Esophagus (tissue), 2 donors: ENCODE data around the gene FRMD4A. TPM values are rescaled to one million over a fixed set of nuclear protein-coding genes. Genes with fewer than 3 reads are reported as not detected.

ENCODE experiments used
- H3K27ac ChIP-seq, 2 donors: one replicate each; pipeline ENCODE4 v1.5.1; 2013; ENCODE audit warnings: low read depth in 2 of 2, mild to moderate bottlenecking in 2 of 2, inconsistent platforms in 1 of 2, low read length in 1 of 2, moderate library complexity in 1 of 2
- H3K27me3 ChIP-seq, 2 donors: one replicate each; pipeline ENCODE4 v1.6.1; 2013; ENCODE audit warnings: low read length in 2 of 2, control low read depth in 1 of 2, mild to moderate bottlenecking in 1 of 2; ENCODE audit not compliant: insufficient read depth in 2 of 2, control insufficient read depth in 1 of 2
- H3K36me3 ChIP-seq, 2 donors: one replicate each; pipeline ENCODE4 v1.6.1; 2013; ENCODE audit warnings: low read length in 1 of 2; ENCODE audit not compliant: control insufficient read depth in 2 of 2, insufficient read depth in 2 of 2
- H3K4me1 ChIP-seq, 2 donors: one replicate each; pipeline ENCODE4 v1.6.1; 2013; ENCODE audit warnings: low read length in 1 of 2; ENCODE audit not compliant: control insufficient read depth in 2 of 2, insufficient read depth in 2 of 2
- H3K4me3 ChIP-seq, 2 donors: one replicate each; pipeline ENCODE4 v1.5.1; 2013; ENCODE audit warnings: low read length in 2 of 2, mild to moderate bottlenecking in 2 of 2, low read depth in 1 of 2, moderate library complexity in 1 of 2
- H3K9me3 ChIP-seq, 2 donors: one replicate each; pipeline ENCODE4 v1.6.1; 2013; ENCODE audit warnings: mild to moderate bottlenecking in 2 of 2, low read depth in 1 of 2, low read length in 1 of 2, moderate library complexity in 1 of 2; ENCODE audit not compliant: control insufficient read depth in 2 of 2, insufficient read depth in 1 of 2
- WGBS, 2 donors: extraction: QIAGEN DNeasy Blood & Tissue Kit; methylation state at CpG; one replicate each; pipeline ENCODE4 v1.1.7; 2013; 5-methylcytosine and 5-hydroxymethylcytosine counted together
- polyA plus RNA-seq, 2 donors: library from polyadenylated mRNA; stranded (reverse); fragments of 200-250 nt; gene quantifications; one replicate each; pipeline ENCODE4 v1.2.3, GENCODE V29; 2013
- donor health status: healthy with polysubstance abuse.
- donor health status: Bipolar disorder and iron deficiency.

Gene FRMD4A
- polyA plus RNA-seq, 2 donors = 9.3 to 12.6 TPM

- WGBS, 2 donors = 87 to 90% methylated on average over 4 of the region's 4 CpGs
- Histone ChIP-seq H3K27ac (no peak overlapping the region), H3K36me3 (peaks cover 7 to 29% of the 10 kb centered on the region in 2 donors), H3K27me3 (no peaks in the 10 kb centered on the region), H3K4me1 (no peaks in the 10 kb centered on the region), H3K4me3 (no peak overlapping the region), H3K9me3 (no peaks in the 10 kb centered on the region)
Observed at GRCh38 chr10:13668126-13668525, 662.6 kb downstream of the FRMD4A start.

GRCh38 chr10:13665516-13666262 lies 665.0 kb downstream of the FRMD4A start:
- H3K27me3 ChIP-seq = no peaks in the 10 kb centered on the region
- H3K4me3 ChIP-seq = no peak overlapping the region
- no peak overlapping the region for H3K27ac ChIP-seq
- WGBS, 2 donors = 96% methylated on average over 20 of the region's 20 CpGs
- H3K9me3 ChIP-seq = no peaks in the 10 kb centered on the region
- peaks cover 7 to 27% of the 10 kb centered on the region in 2 donors for H3K36me3 ChIP-seq
- H3K4me1 ChIP-seq = peaks cover 0 to 2% of the 10 kb centered on the region in 2 donors

- Histone ChIP-seq H3K4me1 (peaks cover 0 to 2% of the 10 kb centered on the region in 2 donors), H3K27me3 (no peaks in the 10 kb centered on the region), H3K9me3 (no peaks in the 10 kb centered on the region), H3K27ac (peak overlapping the region in 1 of 2 donors; percentile 80), H3K4me3 (no peak overlapping the region), H3K36me3 (peaks cover 3 to 20% of the 10 kb centered on the region in 2 donors)
- WGBS, 2 donors = 49 to 55% methylated on average over 8 of the region's 8 CpGs
Observed at GRCh38 chr10:13661256-13661655, 669.5 kb downstream of the FRMD4A start.

- Histone ChIP-seq H3K9me3 (no peaks in the 10 kb centered on the region), H3K27ac (peak overlapping the region; percentile 32 to 88), H3K4me3 (no peak overlapping the region), H3K36me3 (peaks cover 3 to 14% of the 10 kb centered on the region in 2 donors), H3K4me1 (peaks cover 0 to 2% of the 10 kb centered on the region in 2 donors), H3K27me3 (no peaks in the 10 kb centered on the region)
- WGBS, 2 donors = 34 to 43% methylated on average over 7 of the region's 7 CpGs
Observed at GRCh38 chr10:13660551-13660920, 670.2 kb downstream of the FRMD4A start.

GRCh38 chr10:13659887-13660550 lies 670.7 kb downstream of the FRMD4A start:
- H3K27ac ChIP-seq = peak overlapping the region; percentile 32 to 88
- H3K4me3 ChIP-seq = no peak overlapping the region
- H3K36me3 ChIP-seq = peaks cover 3 to 14% of the 10 kb centered on the region in 2 donors
- H3K9me3 ChIP-seq = no peaks in the 10 kb centered on the region
- peaks cover 0 to 2% of the 10 kb centered on the region in 2 donors for H3K4me1 ChIP-seq
- WGBS, 2 donors = 19 to 22% methylated on average over 19 of the region's 19 CpGs
- no peaks in the 10 kb centered on the region for H3K27me3 ChIP-seq

GRCh38 chr10:13658871-13659685 lies 671.6 kb downstream of the FRMD4A start:
- 64 to 69% methylated on average over 21 of the region's 21 CpGs for WGBS, 2 donors
- H3K27ac ChIP-seq = peak overlapping the region; percentile 29 to 37

GRCh38 chr10:13658264-13658663 lies 672.5 kb downstream of the FRMD4A start:
- H3K4me3 ChIP-seq = no peak overlapping the region
- WGBS, 2 donors = 71 to 80% methylated on average over 10 of the region's 10 CpGs
- H3K4me1 ChIP-seq = peaks cover 0 to 4% of the 10 kb centered on the region in 2 donors
- H3K27me3 ChIP-seq = no peaks in the 10 kb centered on the region
- no peak overlapping the region for H3K27ac ChIP-seq
- no peaks in the 10 kb centered on the region for H3K9me3 ChIP-seq
- H3K36me3 ChIP-seq = peaks cover 3 to 28% of the 10 kb centered on the region in 2 donors

More at GRCh38 chr10:13658871-13659685, 671.6 kb downstream of the FRMD4A start:
- Histone ChIP-seq H3K36me3 (peaks cover 3 to 20% of the 10 kb centered on the region in 2 donors), H3K4me1 (peaks cover 0 to 2% of the 10 kb centered on the region in 2 donors), H3K9me3 (no peaks in the 10 kb centered on the region), H3K27me3 (no peaks in the 10 kb centered on the region), H3K4me3 (no peak overlapping the region)

GRCh38 chr10:13657101-13657680 lies 673.5 kb downstream of the FRMD4A start:
- H3K4me1 ChIP-seq = peaks cover 0 to 4% of the 10 kb centered on the region in 2 donors
- H3K9me3 ChIP-seq = no peaks in the 10 kb centered on the region
- peaks cover 3 to 27% of the 10 kb centered on the region in 2 donors for H3K36me3 ChIP-seq
- H3K4me3 ChIP-seq = no peak overlapping the region
- WGBS, 2 donors = 88 to 89% methylated on average over 48 to 49 of the region's 49 CpGs
- H3K27me3 ChIP-seq = no peaks in the 10 kb centered on the region
- H3K27ac ChIP-seq = no peak overlapping the region
